ENCODE measurements around the gene MEF2A. TPM values are rescaled to one million over a fixed set of nuclear protein-coding genes. Genes with fewer than 3 reads are reported as not detected.

MEF2A gene
- total RNA-seq, 3 donors from 2014 or later: 41.6 to 77.6 (median 63.4) TPM

GRCh38 chr15:99711625-99712024, 145.8 kb downstream of the MEF2A start:
- Histone ChIP-seq H3K27me3 (no peaks in the 10 kb centered on the region), H3K4me1 (peaks cover 0 to 3% of the 10 kb centered on the region in 2 donors), H3K4me3 (no peak overlapping the region), H3K27ac (peak overlapping the region in 1 of 2 donors; percentile 10), H3K9me3 (no peaks in the 10 kb centered on the region), H3K36me3 (peaks cover 4% of the 10 kb centered on the region)
- intact Hi-C loops (cut with DNase I; ENCODE audit: low total_unique reads): no loop called here
- DNase-seq (ENCODE audit: low spot score in 2 of 2): no peak
- TF ChIP-seq POLR2AphosphoS5 (IDR thresholded peaks at IDR 0.05) (no peak), CTCF (IDR thresholded peaks at IDR 0.05) (no peak), POLR2A (IDR thresholded peaks at IDR 0.05) (no peak)

GRCh38 chr15:99712415-99712814, 146.6 kb downstream of the MEF2A start:
- DNase-seq (ENCODE audit: low spot score in 2 of 2): no peak
- Histone ChIP-seq H3K36me3 (peaks cover 4% of the 10 kb centered on the region), H3K4me3 (no peak overlapping the region), H3K4me1 (peaks cover 7 to 9% of the 10 kb centered on the region in 2 donors), H3K27me3 (no peaks in the 10 kb centered on the region), H3K9me3 (no peaks in the 10 kb centered on the region), H3K27ac (peak overlapping the region in 1 of 2 donors; percentile 16)
- TF ChIP-seq POLR2A (IDR thresholded peaks at IDR 0.05) (no peak), CTCF (IDR thresholded peaks at IDR 0.05) (no peak), POLR2AphosphoS5 (IDR thresholded peaks at IDR 0.05) (no peak)
- intact Hi-C loops (cut with DNase I; ENCODE audit: low total_unique reads): no loop called here

GRCh38 chr15:99716540-99717095, 150.8 kb downstream of the MEF2A start:
- Histone ChIP-seq H3K4me3 (peak overlapping the region in 1 of 3 donors; percentile 42), H3K9me3 (no peaks in the 10 kb centered on the region), H3K36me3 (no peaks in the 10 kb centered on the region), H3K27ac (peak overlapping the region; percentile 29 to 70), H3K27me3 (no peaks in the 10 kb centered on the region), H3K4me1 (peaks cover 7 to 9% of the 10 kb centered on the region in 2 donors)
- intact Hi-C loops (cut with DNase I; ENCODE audit: low total_unique reads): no loop called here
- TF ChIP-seq POLR2A (IDR thresholded peaks at IDR 0.05) (no peak), POLR2AphosphoS5 (IDR thresholded peaks at IDR 0.05) (no peak), CTCF (IDR thresholded peaks at IDR 0.05) (no peak)
- no peak for DNase-seq (ENCODE audit: low spot score in 2 of 2)

- Histone ChIP-seq H3K4me3 (peak overlapping the region in 1 of 3 donors; percentile 42), H3K27me3 (no peaks in the 10 kb centered on the region), H3K27ac (peak overlapping the region; percentile 29 to 70), H3K4me1 (peaks cover 7 to 9% of the 10 kb centered on the region in 2 donors), H3K36me3 (no peaks in the 10 kb centered on the region), H3K9me3 (no peaks in the 10 kb centered on the region)
- intact Hi-C loops (cut with DNase I; ENCODE audit: low total_unique reads): no loop called here
- TF ChIP-seq CTCF (IDR thresholded peaks at IDR 0.05): no peak
- TF ChIP-seq POLR2A (IDR thresholded peaks at IDR 0.05): no peak
- TF ChIP-seq POLR2AphosphoS5 (IDR thresholded peaks at IDR 0.05): no peak
- peak in 1 of 2 donors; percentile 12 for DNase-seq (ENCODE audit: low spot score in 2 of 2)
These were observed 151.6 kb downstream of the MEF2A start for GRCh38 chr15:99717161-99718009.

GRCh38 chr15:99718421-99718820, 152.6 kb downstream of the MEF2A start:
- no peaks in the 10 kb centered on the region for H3K27me3 ChIP-seq
- no peak for DNase-seq (ENCODE audit: low spot score in 2 of 2)
- no peaks in the 10 kb centered on the region for H3K36me3 ChIP-seq
- no peak overlapping the region for H3K4me3 ChIP-seq
- no peaks in the 10 kb centered on the region for H3K9me3 ChIP-seq
- no peak overlapping the region for H3K27ac ChIP-seq
- TF ChIP-seq CTCF (IDR thresholded peaks at IDR 0.05) (no peak), POLR2AphosphoS5 (IDR thresholded peaks at IDR 0.05) (no peak), POLR2A (IDR thresholded peaks at IDR 0.05) (no peak)
- intact Hi-C loops (cut with DNase I; ENCODE audit: low total_unique reads): no loop called here
- H3K4me1 ChIP-seq: peaks cover 7 to 9% of the 10 kb centered on the region in 2 donors

Measured in breast epithelium (tissue), 4 donors.